GM19043 (cell line): Measurements from ENCODE around the gene IFITM5.

Experiments used
- ATAC-seq: cut with Tn5 transposase; IDR thresholded peaks from one replicate; pipeline ENCODE4 v1.9.1; 2021; ENCODE audit warnings: low read depth; ENCODE audit not compliant: unreplicated experiment

The IFITM5 gene

GRCh38 chr11:285894-286220 is 13.5 kb downstream of the IFITM5 start:
- ATAC-seq: no peak

GRCh38 chr11:285021-285893 is 14.1 kb downstream of the IFITM5 start:
- no peak for ATAC-seq

- ATAC-seq: no peak
Observed at GRCh38 chr11:284105-285020, 15.0 kb downstream of the IFITM5 start.

GRCh38 chr11:283405-284104 is 15.8 kb downstream of the IFITM5 start:
- ATAC-seq: no peak

GRCh38 chr11:282630-283360 is 16.5 kb downstream of the IFITM5 start:
- ATAC-seq: no peak

- no peak for ATAC-seq
Observed at GRCh38 chr11:282171-282570, 17.2 kb downstream of the IFITM5 start.

GRCh38 chr11:281486-282161 is 17.7 kb downstream of the IFITM5 start:
- no peak for ATAC-seq

GRCh38 chr11:280706-281485 is 18.4 kb downstream of the IFITM5 start:
- no peak for ATAC-seq

GRCh38 chr11:279966-280705 is 19.2 kb downstream of the IFITM5 start:
- ATAC-seq: no peak

- no peak for ATAC-seq
Observed at GRCh38 chr11:279040-279965, 20.0 kb downstream of the IFITM5 start.

- ATAC-seq: no peak
Observed at GRCh38 chr11:278001-278951, 21.1 kb downstream of the IFITM5 start, which contains the start of gene NLRP6. Gene NLRP6 (plus strand): TSS chr11:278407. CDS start chr11:278570, 163 bp downstream.

- ATAC-seq: no peak
Observed at GRCh38 chr11:276219-276618, 23.1 kb downstream of the IFITM5 start.

GRCh38 chr11:272931-273198 is 26.5 kb downstream of the IFITM5 start:
- ATAC-seq: no peak

GRCh38 chr11:272195-272930 is 27.0 kb downstream of the IFITM5 start:
- ATAC-seq: no peak

- ATAC-seq: no peak
Observed at GRCh38 chr11:271319-271715, 28.0 kb downstream of the IFITM5 start.
